ENCODE results near the gene DIRAS1.

Gene DIRAS1

DNA sequence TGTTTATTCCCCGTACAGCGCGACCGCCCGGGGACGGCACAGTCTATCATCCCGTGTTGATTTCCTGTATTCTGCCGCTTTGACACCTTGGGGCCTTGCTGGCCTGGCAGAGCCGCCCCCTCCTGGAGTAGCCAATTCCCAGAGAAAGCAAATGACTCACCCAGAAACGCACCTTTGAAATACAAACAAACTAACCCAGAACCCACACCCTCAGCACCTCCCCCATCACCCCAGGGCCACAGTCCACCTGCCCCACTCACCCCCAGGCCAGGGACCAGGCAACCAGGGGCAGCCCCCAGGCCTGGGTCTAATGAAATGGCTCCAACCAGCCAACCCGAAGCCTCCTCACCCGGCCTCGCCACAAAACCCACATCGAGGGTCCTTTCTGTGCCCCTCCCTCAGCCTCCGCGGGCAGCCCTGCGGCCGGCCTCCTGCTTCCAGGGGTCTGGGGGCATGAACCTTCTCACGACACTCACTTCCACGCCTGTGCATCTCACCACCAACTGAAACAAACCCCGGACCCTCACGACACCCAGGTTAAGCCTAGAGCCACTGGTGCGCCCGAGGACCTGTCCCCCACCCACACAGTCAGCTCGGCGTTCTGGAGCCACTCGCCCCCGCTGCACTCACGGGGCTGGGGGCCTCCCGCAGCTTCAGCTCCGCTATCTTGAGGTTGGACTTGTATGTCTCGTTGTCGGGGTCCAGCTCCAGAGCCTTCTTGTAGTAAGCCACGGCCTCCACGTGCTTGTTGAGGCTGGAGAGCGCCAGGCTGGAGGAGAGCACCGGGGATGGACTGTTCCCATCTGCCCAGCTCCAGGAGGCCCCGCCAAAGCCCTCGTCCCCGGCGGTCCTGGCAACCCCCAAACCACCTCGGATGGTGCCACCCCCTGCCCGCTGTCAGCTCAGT is 41.0 kb upstream of the DIRAS1 start:
- Mint-ChIP-seq H3K9me3 (no peaks in the 10 kb centered on the region), H3K36me3 (ENCODE audit: low read depth) (peaks cover 26% of the 10 kb centered on the region), H3K27ac (no peak overlapping the region), H3K27me3 (ENCODE audit: low read depth) (no peaks in the 10 kb centered on the region), H3K4me3 (no peak overlapping the region), H3K4me1 (no peaks in the 10 kb centered on the region)
- TF ChIP-seq, protein P1, sequence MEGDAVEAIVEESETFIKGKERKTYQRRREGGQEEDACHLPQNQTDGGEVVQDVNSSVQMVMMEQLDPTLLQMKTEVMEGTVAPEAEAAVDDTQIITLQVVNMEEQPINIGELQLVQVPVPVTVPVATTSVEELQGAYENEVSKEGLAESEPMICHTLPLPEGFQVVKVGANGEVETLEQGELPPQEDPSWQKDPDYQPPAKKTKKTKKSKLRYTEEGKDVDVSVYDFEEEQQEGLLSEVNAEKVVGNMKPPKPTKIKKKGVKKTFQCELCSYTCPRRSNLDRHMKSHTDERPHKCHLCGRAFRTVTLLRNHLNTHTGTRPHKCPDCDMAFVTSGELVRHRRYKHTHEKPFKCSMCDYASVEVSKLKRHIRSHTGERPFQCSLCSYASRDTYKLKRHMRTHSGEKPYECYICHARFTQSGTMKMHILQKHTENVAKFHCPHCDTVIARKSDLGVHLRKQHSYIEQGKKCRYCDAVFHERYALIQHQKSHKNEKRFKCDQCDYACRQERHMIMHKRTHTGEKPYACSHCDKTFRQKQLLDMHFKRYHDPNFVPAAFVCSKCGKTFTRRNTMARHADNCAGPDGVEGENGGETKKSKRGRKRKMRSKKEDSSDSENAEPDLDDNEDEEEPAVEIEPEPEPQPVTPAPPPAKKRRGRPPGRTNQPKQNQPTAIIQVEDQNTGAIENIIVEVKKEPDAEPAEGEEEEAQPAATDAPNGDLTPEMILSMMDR (IDR thresholded peaks at IDR 0.05; ENCODE audit: unreplicated experiment in 3 of 3) = no peak

DNA sequence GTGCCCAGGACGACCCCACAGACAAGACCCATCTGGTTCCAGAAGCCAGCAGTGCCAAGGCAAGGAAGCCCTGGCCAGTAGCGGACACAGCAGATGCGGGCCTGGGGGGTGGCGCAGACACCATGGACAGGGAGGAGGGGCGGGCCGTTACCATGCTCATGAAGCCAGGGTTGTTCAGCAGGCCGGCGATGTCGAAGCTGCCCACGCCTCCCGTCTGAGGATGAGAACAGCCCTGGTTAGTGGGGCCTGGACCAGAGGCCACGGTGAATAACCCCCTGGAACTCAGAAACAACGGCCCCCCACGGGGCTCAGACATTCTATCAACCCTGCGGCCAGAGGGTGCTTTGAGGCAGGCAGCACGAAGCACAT is 40.1 kb upstream of the DIRAS1 start:
- H3K4me1 Mint-ChIP-seq = no peaks in the 10 kb centered on the region
- H3K9me3 Mint-ChIP-seq = no peaks in the 10 kb centered on the region
- no peak overlapping the region for H3K4me3 Mint-ChIP-seq
- H3K27me3 Mint-ChIP-seq (ENCODE audit: low read depth) = no peaks in the 10 kb centered on the region
- no peak overlapping the region for H3K27ac Mint-ChIP-seq
- TF ChIP-seq, protein P1 (IDR thresholded peaks at IDR 0.05; ENCODE audit: unreplicated experiment in 3 of 3) = no peak
- peaks cover 25% of the 10 kb centered on the region for H3K36me3 Mint-ChIP-seq (ENCODE audit: low read depth)

DNA sequence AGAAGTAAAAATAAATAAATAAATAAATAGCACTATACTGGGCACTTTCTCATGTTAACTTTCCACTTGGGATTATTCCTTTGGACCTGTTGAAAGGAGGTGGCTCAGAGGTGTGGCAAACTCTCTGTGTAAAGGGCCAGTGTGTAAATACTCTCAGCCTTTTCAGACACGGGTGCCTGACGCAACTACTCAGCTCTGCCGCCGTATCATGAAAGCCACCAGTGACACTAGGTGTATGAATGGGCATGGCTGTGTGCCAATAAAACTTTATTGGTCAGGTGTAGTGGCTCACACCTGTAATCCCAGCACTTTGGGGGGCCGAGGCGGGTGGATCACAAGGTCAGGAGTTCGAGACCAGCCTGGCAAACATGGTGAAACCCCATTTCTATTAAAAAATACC is 38.8 kb upstream of the DIRAS1 start:
- H3K36me3 Mint-ChIP-seq (ENCODE audit: low read depth) = peaks cover 27% of the 10 kb centered on the region
- H3K27ac Mint-ChIP-seq = no peak overlapping the region
- TF ChIP-seq, protein P1 (IDR thresholded peaks at IDR 0.05; ENCODE audit: unreplicated experiment in 3 of 3) = no peak
- H3K4me1 Mint-ChIP-seq = no peaks in the 10 kb centered on the region
- H3K27me3 Mint-ChIP-seq (ENCODE audit: low read depth) = no peaks in the 10 kb centered on the region
- no peak overlapping the region for H3K4me3 Mint-ChIP-seq
- H3K9me3 Mint-ChIP-seq = no peaks in the 10 kb centered on the region

DNA sequence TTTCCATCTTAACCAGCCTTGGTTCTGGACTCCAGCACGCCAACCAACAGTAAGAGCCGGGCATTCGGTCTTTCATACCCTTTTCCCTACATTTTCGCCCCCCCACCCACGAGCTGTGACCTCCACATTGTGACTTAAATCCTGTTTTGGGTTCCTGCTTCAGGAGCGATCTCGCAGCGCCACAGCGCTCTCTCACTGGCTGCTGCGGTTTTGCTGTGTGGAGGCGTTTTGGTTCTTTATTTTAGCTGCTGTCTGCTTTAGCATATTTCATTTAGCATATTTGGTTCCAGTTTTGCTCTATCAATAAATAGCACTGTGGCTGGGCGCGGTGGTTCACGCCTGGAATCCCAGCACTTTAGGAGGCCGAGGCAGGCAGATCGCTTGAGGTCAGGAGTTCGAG is 38.2 kb upstream of the DIRAS1 start:
- Mint-ChIP-seq H3K9me3 (no peaks in the 10 kb centered on the region), H3K36me3 (ENCODE audit: low read depth) (peaks cover 28% of the 10 kb centered on the region), H3K4me1 (no peaks in the 10 kb centered on the region), H3K27me3 (ENCODE audit: low read depth) (no peaks in the 10 kb centered on the region), H3K4me3 (no peak overlapping the region), H3K27ac (no peak overlapping the region)
- TF ChIP-seq, protein P1 (IDR thresholded peaks at IDR 0.05; ENCODE audit: unreplicated experiment in 3 of 3) = no peak

DNA sequence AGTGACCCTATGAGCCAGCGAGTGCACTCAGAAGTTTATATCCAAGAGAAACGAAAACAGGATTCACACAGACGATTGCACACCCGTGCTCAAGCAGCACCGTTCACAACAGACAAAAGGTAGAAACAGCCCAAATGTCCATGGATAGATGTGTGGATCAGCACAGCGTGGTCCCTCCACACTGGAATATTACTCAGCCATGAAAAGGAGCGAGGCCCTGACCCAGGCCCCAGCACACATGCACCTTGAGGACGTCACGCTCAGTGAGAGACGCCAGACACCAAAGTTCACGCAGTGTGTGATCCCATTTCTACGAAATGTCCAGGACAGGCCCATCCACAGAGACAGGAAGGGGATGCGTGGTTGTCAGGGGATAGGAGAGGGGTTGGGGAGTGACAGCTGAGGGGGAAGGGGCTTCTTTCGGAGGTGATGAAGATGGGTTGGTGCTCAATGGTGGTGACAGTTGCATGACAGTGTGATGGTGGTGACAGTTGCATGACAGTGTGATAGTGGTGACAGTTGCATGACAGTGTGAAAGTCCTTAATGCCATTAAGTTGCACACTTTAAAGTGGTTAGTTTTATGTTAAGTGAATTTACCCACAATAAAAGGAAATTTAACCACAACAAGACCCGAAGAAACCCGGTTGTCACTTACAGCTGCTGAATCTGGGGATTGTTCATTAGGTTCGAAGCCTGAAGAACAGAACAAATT is 37.6 kb upstream of the DIRAS1 start:
- TF ChIP-seq, protein P1 (IDR thresholded peaks at IDR 0.05; ENCODE audit: unreplicated experiment in 3 of 3) = no peak
- Mint-ChIP-seq H3K9me3 (no peaks in the 10 kb centered on the region), H3K4me3 (no peak overlapping the region), H3K27ac (no peak overlapping the region), H3K36me3 (ENCODE audit: low read depth) (peaks cover 33% of the 10 kb centered on the region), H3K27me3 (ENCODE audit: low read depth) (no peaks in the 10 kb centered on the region), H3K4me1 (no peaks in the 10 kb centered on the region)

Data from nephron (organoid).